NB4 (cell line): Measurements from ENCODE around the gene CCDC85C.

Experiments
- CTCF ChIP-seq: IDR thresholded peaks from one replicate; pipeline ENCODE4 v1.5.1; 2012; ENCODE audit warnings: low read depth, low read length
- POLR2A ChIP-seq: IDR thresholded peaks from 2 replicates; pipeline ENCODE4 v1.6.1; 2011; ENCODE audit warnings: mild to moderate bottlenecking; ENCODE audit not compliant: insufficient read length; ENCODE audit errors: extremely low read depth

GRCh38 chr14:99452968-99453367 is 151.0 kb downstream of the CCDC85C start:
- TF ChIP-seq POLR2A (no peak), CTCF (no peak)
